Astrocyte of the cerebellum (primary cell): ENCODE results near the gene PRKAR2A.
"Not testable (repeated sequence)": the region's sequence is repeated elsewhere in the genome, so short reads cannot be mapped to it uniquely, and the experiment has no call there.

ENCODE experiments used
- DNase-seq: peaks from one replicate; pipeline ENCODE4 v3.0.0-alpha.2; 2011; ENCODE audit warnings: low read depth
- H3K4me3 ChIP-seq: 2 replicates; pipeline ENCODE4 v1.5.1; 2011; ENCODE audit warnings: mild to moderate bottlenecking, low read depth, low read length, moderate library complexity
- CTCF ChIP-seq: IDR thresholded peaks from 2 replicates; pipeline ENCODE4 v1.5.1; 2012; ENCODE audit warnings: low read length, low read depth, moderate library complexity, mild to moderate bottlenecking; ENCODE audit errors: missing control alignments
- in situ Hi-C: cut with HindIII; loops from 2 replicates; pipeline ENCODE4 v1.10.0; 2017; ENCODE audit warnings: low sequenced_read_pairs

The PRKAR2A gene

GRCh38 chr3:48804930-48805329, 42.7 kb downstream of the PRKAR2A start:
- in situ Hi-C loops, result no loop called here
- no peak for DNase-seq
- H3K4me3 ChIP-seq, result no peak overlapping the region
- no peak for TF ChIP-seq CTCF

GRCh38 chr3:48800831-48801230, 46.8 kb downstream of the PRKAR2A start:
- DNase-seq, H3K4me3 ChIP-seq, in situ Hi-C loops: not testable (repeated sequence)

DNA sequence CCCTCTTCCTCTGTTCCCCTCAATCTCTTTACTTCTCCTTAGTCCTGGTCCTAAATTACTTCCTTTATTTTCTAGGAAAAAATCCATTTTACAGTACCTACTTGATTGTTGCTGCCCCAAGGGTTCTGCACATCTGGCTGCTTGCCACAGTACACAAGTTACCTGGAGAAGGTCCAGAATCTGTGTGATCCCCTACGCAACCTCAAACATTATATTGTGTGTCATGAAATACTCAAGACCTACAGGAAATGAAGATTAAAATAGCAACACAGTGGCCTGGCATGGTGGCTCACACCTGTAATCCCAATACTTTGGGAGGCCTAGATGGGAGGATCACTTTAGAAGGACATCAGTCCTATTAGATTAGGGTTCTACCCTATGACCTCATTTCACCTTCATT, 48.7 kb downstream of the PRKAR2A start:
- no peak for DNase-seq
- H3K4me3 ChIP-seq, result no peak overlapping the region
- in situ Hi-C loops, result no loop called here
- no peak for TF ChIP-seq CTCF

GRCh38 chr3:48797626-48798025, 50.0 kb downstream of the PRKAR2A start:
- DNase-seq, result no peak

DNA sequence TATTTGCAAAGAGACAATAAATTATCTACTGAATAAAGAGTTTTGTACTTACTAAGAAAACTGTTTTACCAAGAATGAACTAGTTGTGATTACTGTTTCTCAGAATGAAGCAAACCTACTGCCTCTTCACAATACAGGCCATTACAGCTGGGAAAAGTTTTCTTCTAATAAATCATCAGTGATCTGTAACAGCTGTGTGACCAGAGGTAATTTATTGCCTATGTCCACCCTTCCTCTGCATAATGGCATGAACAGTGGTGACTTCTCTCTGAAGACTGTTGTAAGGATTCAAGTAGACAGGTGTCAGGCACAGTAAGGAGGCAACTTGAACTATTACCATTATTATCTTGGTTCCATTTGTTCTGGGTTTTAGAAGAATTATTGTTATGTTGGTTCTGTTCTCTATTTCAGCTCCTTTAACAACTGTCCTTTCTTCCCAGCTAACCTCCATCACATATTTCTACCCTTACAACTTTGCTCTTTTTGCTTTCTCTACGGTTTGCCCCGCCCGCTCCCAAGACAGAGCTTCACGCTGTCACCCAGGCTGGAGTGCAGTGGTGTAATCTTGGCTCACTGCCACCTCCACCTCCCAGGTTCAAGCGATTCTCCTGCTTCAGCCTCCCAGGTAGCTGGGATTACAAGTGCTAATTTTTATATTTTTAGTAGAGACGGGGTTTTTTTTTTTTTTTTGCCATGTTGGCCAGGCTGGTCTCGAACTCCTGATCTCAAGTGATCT, 51.5 kb downstream of the PRKAR2A start:
- no peak overlapping the region for H3K4me3 ChIP-seq
- in situ Hi-C loops, result no loop called here
- DNase-seq, result no peak
- no peak for TF ChIP-seq CTCF

More at GRCh38 chr3:48797626-48798025, 50.0 kb downstream of the PRKAR2A start:
- no peak for TF ChIP-seq CTCF
- H3K4me3 ChIP-seq, result no peak overlapping the region
- in situ Hi-C loops, result no loop called here

- H3K4me3 ChIP-seq, in situ Hi-C loops, DNase-seq: not testable (repeated sequence)
These were observed 54.2 kb downstream of the PRKAR2A start for GRCh38 chr3:48793484-48793883.

GRCh38 chr3:48789665-48790064, 58.0 kb downstream of the PRKAR2A start:
- no peak for TF ChIP-seq CTCF
- H3K4me3 ChIP-seq, result no peak overlapping the region
- no peak for DNase-seq
- in situ Hi-C loops, result no loop called here
